Measurements from ENCODE around the gene ADARB2. TPM values are rescaled to one million over a fixed set of nuclear protein-coding genes. Genes with fewer than 3 reads are reported as not detected.
A peak's percentile ranks its signal among the peaks of the same experiment; 100 is the strongest.

ADARB2 gene
- total RNA-seq, 2 donors from 2014 or later = 1.1 to 1.8 TPM

- no peaks in the 10 kb centered on the region for H3K27me3 Mint-ChIP-seq (ENCODE audit: insufficient read depth)
Measured at GRCh38 chr10:1444826-1445225, 292.5 kb downstream of the ADARB2 start.

GRCh38 chr10:1440897-1441296 is 296.4 kb downstream of the ADARB2 start:
- H3K27me3 ChIP-seq (ENCODE audit: control insufficient read depth, insufficient read depth, low read length, poor library complexity, severe bottlenecking) = no peaks in the 10 kb centered on the region
- no peaks in the 10 kb centered on the region for H3K4me1 ChIP-seq (ENCODE audit: control insufficient read depth, insufficient read depth, low read length)
- Mint-ChIP-seq H3K36me3 (ENCODE audit: low read depth) (no peaks in the 10 kb centered on the region), H3K9me3 (no peaks in the 10 kb centered on the region), H3K4me3 (no peak overlapping the region), H3K27ac (no peak overlapping the region), H3K4me1 (no peaks in the 10 kb centered on the region), H3K27me3 (ENCODE audit: insufficient read depth) (no peaks in the 10 kb centered on the region)
- no peak overlapping the region for H3K4me3 ChIP-seq (ENCODE audit: low read length)
- DNase-seq = no peak
- no peak overlapping the region for H3K27ac ChIP-seq (ENCODE audit: low read depth, low read length)
- H3K9me3 ChIP-seq (ENCODE audit: control insufficient read depth, low read length) = no peaks in the 10 kb centered on the region
- H3K36me3 ChIP-seq (ENCODE audit: control insufficient read depth, insufficient read depth, low read length) = no peaks in the 10 kb centered on the region
- H3K9ac ChIP-seq (ENCODE audit: extremely low read depth, low read length, poor library complexity, severe bottlenecking) = no peak overlapping the region
- no peak for TF ChIP-seq CTCF (conservative IDR thresholded peaks at IDR 0.05)
- 86% methylated on average over 1 to 2 of the region's 2 CpGs for WGBS, 2 experiments (ENCODE audit: insufficient coverage in 1 of 2, insufficient read length in 1 of 2)

More at GRCh38 chr10:1444826-1445225, 292.5 kb downstream of the ADARB2 start:
- H3K4me1 Mint-ChIP-seq = peaks cover 6% of the 10 kb centered on the region
- no peaks in the 10 kb centered on the region for H3K4me1 ChIP-seq (ENCODE audit: control insufficient read depth, insufficient read depth, low read length)
- no peaks in the 10 kb centered on the region for H3K36me3 ChIP-seq (ENCODE audit: control insufficient read depth, insufficient read depth, low read length)
- no peak overlapping the region for H3K4me3 Mint-ChIP-seq
- H3K27ac ChIP-seq (ENCODE audit: low read depth, low read length) = no peak overlapping the region
- H3K9me3 Mint-ChIP-seq = no peaks in the 10 kb centered on the region
- no peak overlapping the region for H3K9ac ChIP-seq (ENCODE audit: extremely low read depth, low read length, poor library complexity, severe bottlenecking)
- DNase-seq = no peak
- TF ChIP-seq CTCF (conservative IDR thresholded peaks at IDR 0.05) = no peak
- H3K27ac Mint-ChIP-seq = no peak overlapping the region
- 82 to 90% methylated on average over 2 of the region's 2 CpGs for WGBS, 2 experiments (ENCODE audit: insufficient coverage in 1 of 2, insufficient read length in 1 of 2)
- no peak overlapping the region for H3K4me3 ChIP-seq (ENCODE audit: low read length)
- H3K36me3 Mint-ChIP-seq (ENCODE audit: low read depth) = no peaks in the 10 kb centered on the region
- no peaks in the 10 kb centered on the region for H3K9me3 ChIP-seq (ENCODE audit: control insufficient read depth, low read length)
- no peaks in the 10 kb centered on the region for H3K27me3 ChIP-seq (ENCODE audit: control insufficient read depth, insufficient read depth, low read length, poor library complexity, severe bottlenecking)

GRCh38 chr10:1434912-1435692 is 302.2 kb downstream of the ADARB2 start:
- Histone ChIP-seq H3K4me1 (ENCODE audit: control insufficient read depth, insufficient read depth, low read length) (no peaks in the 10 kb centered on the region), H3K36me3 (ENCODE audit: control insufficient read depth, insufficient read depth, low read length) (no peaks in the 10 kb centered on the region), H3K9me3 (ENCODE audit: control insufficient read depth, low read length) (peaks cover 8% of the 10 kb centered on the region), H3K9ac (ENCODE audit: extremely low read depth, low read length, poor library complexity, severe bottlenecking) (no peak overlapping the region), H3K27me3 (ENCODE audit: control insufficient read depth, insufficient read depth, low read length, poor library complexity, severe bottlenecking) (no peaks in the 10 kb centered on the region), H3K4me3 (ENCODE audit: low read length) (no peak overlapping the region), H3K27ac (ENCODE audit: low read depth, low read length) (no peak overlapping the region)
- peaks cover 24% of the 10 kb centered on the region for H3K4me1 Mint-ChIP-seq
- H3K27me3 Mint-ChIP-seq (ENCODE audit: insufficient read depth) = no peaks in the 10 kb centered on the region
- no peaks in the 10 kb centered on the region for H3K36me3 Mint-ChIP-seq (ENCODE audit: low read depth)
- H3K9me3 Mint-ChIP-seq = peaks cover 15% of the 10 kb centered on the region
- peak; percentile 34 for TF ChIP-seq CTCF (conservative IDR thresholded peaks at IDR 0.05)
- peak; percentile 77 for DNase-seq
- H3K27ac Mint-ChIP-seq = no peak overlapping the region
- 82 to 87% methylated on average over 14 to 22 of the region's 22 CpGs for WGBS, 2 experiments (ENCODE audit: insufficient coverage in 1 of 2, insufficient read length in 1 of 2)
- H3K4me3 Mint-ChIP-seq = no peak overlapping the region
